SK-N-SH (cell line): ENCODE results near the gene NUAK2. TPM values are rescaled to one million over a fixed set of nuclear protein-coding genes. Genes with fewer than 3 reads are reported as not detected.
A peak's percentile ranks its signal among the peaks of the same experiment; 100 is the strongest.
"Not testable (repeated sequence)": the region's sequence is repeated elsewhere in the genome, so short reads cannot be mapped to it uniquely, and the experiment has no call there.

ENCODE experiments used
- CTCF ChIA-PET: fragments of 300-600, 350-600 bp; formaldehyde crosslinking; extraction: SDS; loops from one replicate; lab custom pipeline; 2021; lab: Yijun Ruan, JAX
- POLR2A ChIA-PET: fragments of 350-600 bp; sonication (Branson Sonifier 250); formaldehyde crosslinking; extraction: SDS; loops from one replicate; lab custom pipeline; 2020; ENCODE audit warnings: antibody characterized with exemption, inconsistent platforms; lab: Yijun Ruan, JAX
- DNase-seq: peaks from one replicate; pipeline ENCODE4 v3.0.0; 2012
- H2AFZ ChIP-seq: fragments of 200-600 bp; sonication (generic); 2 replicates; pipeline ENCODE4 v1.8.1; 2016; ENCODE audit warnings: antibody characterized with exemption, mild to moderate bottlenecking, low read depth
- H3F3A ChIP-seq: fragments of 200-600 bp; sonication (generic); replicated peaks from 2 replicates; pipeline ENCODE3; 2016; ENCODE audit warnings: antibody characterized with exemption, mild to moderate bottlenecking; ENCODE audit not compliant: insufficient read depth
- H3K27ac ChIP-seq, 2 experiments: fragments of 200-500 bp in 1 of 2; fragments of 200-600 bp in 1 of 2; sonication (Bioruptor generic) in 1 of 2; sonication (generic), shearing (Covaris generic) in 1 of 2; 2 replicates each; pipeline versions ENCODE4 v1.5.1 to v1.6.1; 2014 to 2016; ENCODE audit warnings: low read depth in 2 of 2, inconsistent platforms in 1 of 2, low read length in 1 of 2, mild to moderate bottlenecking in 1 of 2, mixed read lengths in 1 of 2
- H3K27me3 ChIP-seq: fragments of 200-600 bp; sonication (generic), shearing (Covaris generic); 2 replicates; pipeline ENCODE4 v1.6.1; 2016; ENCODE audit warnings: mixed run types; ENCODE audit not compliant: insufficient read depth
- H3K36me3 ChIP-seq, 2 experiments: fragments of 200-500 bp in 1 of 2; fragments of 200-600 bp in 1 of 2; sonication (Bioruptor generic) in 1 of 2; sonication (generic) in 1 of 2; replicated peaks in 1 of 2; 2 replicates each; pipeline versions ENCODE3 to v1.5.1; 2014 to 2016; ENCODE audit warnings: low read length in 1 of 2, mild to moderate bottlenecking in 1 of 2; ENCODE audit not compliant: insufficient read depth in 2 of 2, control insufficient read depth in 1 of 2
- H3K4me1 ChIP-seq, 2 experiments: fragments of 200-500 bp in 1 of 2; fragments of 200-600 bp in 1 of 2; sonication (Bioruptor generic) in 1 of 2; sonication (generic), shearing (Covaris generic) in 1 of 2; 2 replicates each; pipeline versions ENCODE4 v1.5.1 to v1.6.1; 2014 to 2016; ENCODE audit warnings: low read depth in 1 of 2, low read length in 1 of 2, mixed run types in 1 of 2; ENCODE audit not compliant: insufficient read depth in 2 of 2, control insufficient read depth in 1 of 2
- H3K4me2 ChIP-seq: fragments of 200-600 bp; sonication (generic), shearing (Covaris generic); 2 replicates; pipeline ENCODE4 v1.6.1; 2017; ENCODE audit warnings: mixed run types
- H3K4me3 ChIP-seq, 2 experiments: fragments of 200-500 bp in 1 of 2; fragments of 200-600 bp in 1 of 2; sonication (Bioruptor generic) in 1 of 2; sonication (generic), shearing (Covaris generic) in 1 of 2; 2 replicates each; pipeline versions ENCODE4 v1.5.1 to v1.8.1; 2014 to 2016; ENCODE audit warnings: low read depth in 2 of 2, inconsistent platforms in 1 of 2, low read length in 1 of 2, mild to moderate bottlenecking in 1 of 2, mixed read lengths in 1 of 2, moderate library complexity in 1 of 2
- H3K79me2 ChIP-seq: fragments of 200-600 bp; sonication (generic); 2 replicates; pipeline ENCODE4 v1.8.1; 2017; ENCODE audit warnings: mild to moderate bottlenecking; ENCODE audit not compliant: insufficient read depth
- H3K9ac ChIP-seq: fragments of 200-600 bp; sonication (generic); 2 replicates; pipeline ENCODE4 v1.6.1; 2017; ENCODE audit warnings: mixed run types
- H3K9me2 ChIP-seq: fragments of 200-600 bp; sonication (generic); 2 replicates; pipeline ENCODE4 v1.6.1; 2017; ENCODE audit warnings: mixed run types
- H3K9me3 ChIP-seq: fragments of 200-600 bp; sonication (generic); 2 replicates; pipeline ENCODE4 v1.6.1; 2017; ENCODE audit warnings: mixed run types, mild to moderate bottlenecking, moderate library complexity
- H4K20me1 ChIP-seq: fragments of 200-600 bp; sonication (generic); 2 replicates; pipeline ENCODE4 v1.6.1; 2017; ENCODE audit warnings: mild to moderate bottlenecking, mixed run types; ENCODE audit not compliant: insufficient read depth
- FOXM1 ChIP-seq: IDR thresholded peaks from 2 replicates; pipeline ENCODE4 v1.4.0; 2012; ENCODE audit warnings: low read depth, mild to moderate bottlenecking
- GABPA ChIP-seq: IDR thresholded peaks from 2 replicates; pipeline ENCODE4 v1.4.0; 2012; ENCODE audit warnings: low read depth, mild to moderate bottlenecking
- GATA2 ChIP-seq: sonication (generic); formaldehyde crosslinking; IDR thresholded peaks from 2 replicates; pipeline ENCODE4 v1.5.0; 2020; ENCODE audit warnings: mild to moderate bottlenecking, missing genetic modification reagents
- MEF2A ChIP-seq: IDR thresholded peaks from 2 replicates; pipeline ENCODE4 v1.4.0; 2012; ENCODE audit warnings: low read depth, borderline replicate concordance
- NFIC ChIP-seq: IDR thresholded peaks from 2 replicates; pipeline ENCODE4 v1.4.0; 2012; ENCODE audit warnings: borderline replicate concordance
- NRF1 ChIP-seq: IDR thresholded peaks from 2 replicates; pipeline ENCODE4 v1.6.1; 2012; ENCODE audit warnings: low read depth, mild to moderate bottlenecking, low read length
- RCOR1 ChIP-seq: fragments of 150-350 bp; IDR thresholded peaks from 2 replicates; pipeline ENCODE4 v1.6.1; 2017; ENCODE audit warnings: antibody characterized with exemption, low read length
- RXRA ChIP-seq: IDR thresholded peaks from 2 replicates; pipeline ENCODE4 v1.4.0; 2012; ENCODE audit warnings: low read depth, mild to moderate bottlenecking, borderline replicate concordance
- SIN3A ChIP-seq: IDR thresholded peaks from 2 replicates; pipeline ENCODE4 v1.6.1; 2012; ENCODE audit warnings: low read depth, mild to moderate bottlenecking, low read length, moderate library complexity, borderline replicate concordance
- WGBS: methylation state at CpG from one replicate; pipeline ENCODE4 v1.1.6; 2017; ENCODE audit warnings: low lambda C conversion rate; 5-methylcytosine and 5-hydroxymethylcytosine counted together
- polyA plus RNA-seq, 3 experiments: library from polyadenylated mRNA; depleted of rRNA; stranded (reverse); fragments of >200 nt; gene quantifications; 2 replicates each; pipeline ENCODE4 v1.2.3, GENCODE V29; 2012
- TF ChIP-seq, protein P1 (sequence below): IDR thresholded peaks from 2 replicates; pipeline ENCODE4; 2012
- TF ChIP-seq, protein P2 (sequence below): IDR thresholded peaks from 2 replicates; pipeline ENCODE4 v1.4.0; 2012; ENCODE audit warnings: low read depth, borderline replicate concordance
- TF ChIP-seq, protein P3 (sequence below): fragments of 150-350 bp; IDR thresholded peaks from 2 replicates; pipeline ENCODE4 v1.6.1; 2017; ENCODE audit warnings: antibody characterized with exemption, low read length, low read depth, borderline replicate concordance

The NUAK2 gene
- polyA plus RNA-seq, 1 of the 3 experiments (the other 2 are of a cell fraction): 11.1 TPM

DNA sequence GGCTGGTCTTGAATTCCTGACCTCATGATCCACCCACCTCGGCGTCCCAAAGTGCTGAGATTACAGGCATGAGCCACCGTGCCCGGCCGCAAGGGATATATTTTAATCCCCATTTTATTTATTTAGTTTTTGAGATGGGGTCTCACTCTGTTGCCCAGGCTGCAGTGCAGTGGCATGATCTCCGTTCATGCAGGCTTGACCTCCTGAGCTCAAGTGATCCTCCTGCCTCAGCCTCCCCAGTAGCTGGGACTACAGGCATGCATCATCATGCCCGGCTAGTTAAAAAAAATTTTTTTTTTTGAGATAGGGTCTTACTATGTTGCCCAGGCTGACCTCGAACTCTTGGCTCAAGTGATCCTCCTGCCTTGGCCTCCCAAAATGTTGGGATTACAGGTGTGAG lies 43.5 kb upstream of the NUAK2 start:
- H3K4me1 ChIP-seq, H3K9me3 ChIP-seq, H3K4me2 ChIP-seq, DNase-seq, H3K4me3 ChIP-seq, H3F3A ChIP-seq, H4K20me1 ChIP-seq, H3K36me3 ChIP-seq, POLR2A ChIA-PET, H3K27me3 ChIP-seq, H3K9ac ChIP-seq, H3K27ac ChIP-seq, H3K79me2 ChIP-seq, H3K9me2 ChIP-seq: not testable (repeated sequence)
- CTCF ChIA-PET: interaction anchor here (1.0 to 5.0 kb wide), 5 partner anchors 10 to 123 kb away, joined by 5 to 34 read pairs (median 14); no protein-coding TSS in a partner anchor
- peak overlapping the region; percentile 11; the same call in 1 of the 2 replicates for H2AFZ ChIP-seq
- WGBS: 72% methylated on average over 8 of the region's 8 CpGs

DNA sequence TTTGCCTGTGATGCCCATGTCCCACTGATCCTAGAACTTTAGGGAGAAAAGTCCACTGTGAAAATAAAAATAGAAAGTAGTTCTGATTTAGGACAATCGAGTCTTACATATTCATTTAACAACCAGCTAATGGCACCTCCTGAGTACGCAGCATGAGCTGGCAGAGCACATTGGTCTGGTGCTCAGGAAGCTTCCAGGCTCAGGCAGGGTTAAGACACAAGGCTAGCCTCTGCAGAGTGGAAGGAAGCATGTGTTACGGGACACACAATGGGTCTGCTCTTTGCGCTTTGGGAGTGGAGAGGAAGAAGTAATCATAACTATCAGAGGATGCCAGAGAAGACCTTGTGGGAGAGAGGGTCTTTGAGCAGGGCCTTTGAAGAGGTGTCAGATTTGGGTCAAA lies 39.3 kb upstream of the NUAK2 start:
- Histone ChIP-seq H3K4me3 (no peak overlapping the region), H3K9me2 (no peaks in the 10 kb centered on the region), H3K4me2 (no peak overlapping the region), H3F3A (no peaks in the 10 kb centered on the region), H3K9ac (no peak overlapping the region), H3K79me2 (no peaks in the 10 kb centered on the region), H3K27me3 (peaks cover 5% of the 10 kb centered on the region; the same call in 1 of the 2 replicates), H3K27ac (no peak overlapping the region)
- TF ChIP-seq RXRA: no peak
- TF ChIP-seq NFIC: no peak
- TF ChIP-seq GATA2 (CRISPR knock-in tag): no peak
- TF ChIP-seq, protein P1, sequence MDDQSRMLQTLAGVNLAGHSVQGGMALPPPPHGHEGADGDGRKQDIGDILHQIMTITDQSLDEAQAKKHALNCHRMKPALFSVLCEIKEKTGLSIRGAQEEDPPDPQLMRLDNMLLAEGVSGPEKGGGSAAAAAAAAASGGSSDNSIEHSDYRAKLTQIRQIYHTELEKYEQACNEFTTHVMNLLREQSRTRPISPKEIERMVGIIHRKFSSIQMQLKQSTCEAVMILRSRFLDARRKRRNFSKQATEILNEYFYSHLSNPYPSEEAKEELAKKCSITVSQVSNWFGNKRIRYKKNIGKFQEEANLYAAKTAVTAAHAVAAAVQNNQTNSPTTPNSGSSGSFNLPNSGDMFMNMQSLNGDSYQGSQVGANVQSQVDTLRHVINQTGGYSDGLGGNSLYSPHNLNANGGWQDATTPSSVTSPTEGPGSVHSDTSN: no peak
- TF ChIP-seq, protein P2, sequence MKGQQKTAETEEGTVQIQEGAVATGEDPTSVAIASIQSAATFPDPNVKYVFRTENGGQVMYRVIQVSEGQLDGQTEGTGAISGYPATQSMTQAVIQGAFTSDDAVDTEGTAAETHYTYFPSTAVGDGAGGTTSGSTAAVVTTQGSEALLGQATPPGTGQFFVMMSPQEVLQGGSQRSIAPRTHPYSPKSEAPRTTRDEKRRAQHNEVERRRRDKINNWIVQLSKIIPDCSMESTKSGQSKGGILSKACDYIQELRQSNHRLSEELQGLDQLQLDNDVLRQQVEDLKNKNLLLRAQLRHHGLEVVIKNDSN: no peak
- TF ChIP-seq FOXM1: no peak
- no peak for TF ChIP-seq GABPA
- no peak for TF ChIP-seq NRF1
- no peak for TF ChIP-seq MEF2A
- TF ChIP-seq, protein P3, sequence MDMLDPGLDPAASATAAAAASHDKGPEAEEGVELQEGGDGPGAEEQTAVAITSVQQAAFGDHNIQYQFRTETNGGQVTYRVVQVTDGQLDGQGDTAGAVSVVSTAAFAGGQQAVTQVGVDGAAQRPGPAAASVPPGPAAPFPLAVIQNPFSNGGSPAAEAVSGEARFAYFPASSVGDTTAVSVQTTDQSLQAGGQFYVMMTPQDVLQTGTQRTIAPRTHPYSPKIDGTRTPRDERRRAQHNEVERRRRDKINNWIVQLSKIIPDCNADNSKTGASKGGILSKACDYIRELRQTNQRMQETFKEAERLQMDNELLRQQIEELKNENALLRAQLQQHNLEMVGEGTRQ: no peak
- TF ChIP-seq RCOR1: no peak
- TF ChIP-seq SIN3A: no peak
- TF ChIP-seq, all 33 proteins: peak for 0
- no peak overlapping the region for H2AFZ ChIP-seq
- CTCF ChIA-PET: interaction anchor here (1.0 to 3.0 kb wide), 6 partner anchors 25 to 298 kb away, joined by 3 to 9 read pairs (median 4); no protein-coding TSS in a partner anchor
- no peak for DNase-seq
- POLR2A ChIA-PET: no interaction called here
- H3K36me3 ChIP-seq: no peaks in the 10 kb centered on the region
- 84% methylated on average over 4 of the region's 4 CpGs for WGBS
- no peaks in the 10 kb centered on the region; a peak in 1 of 4 replicates for H3K4me1 ChIP-seq
- no peaks in the 10 kb centered on the region for H3K9me3 ChIP-seq
- no peaks in the 10 kb centered on the region for H4K20me1 ChIP-seq
